ENCODE measurements around the gene IGIP.

The IGIP gene

DNA sequence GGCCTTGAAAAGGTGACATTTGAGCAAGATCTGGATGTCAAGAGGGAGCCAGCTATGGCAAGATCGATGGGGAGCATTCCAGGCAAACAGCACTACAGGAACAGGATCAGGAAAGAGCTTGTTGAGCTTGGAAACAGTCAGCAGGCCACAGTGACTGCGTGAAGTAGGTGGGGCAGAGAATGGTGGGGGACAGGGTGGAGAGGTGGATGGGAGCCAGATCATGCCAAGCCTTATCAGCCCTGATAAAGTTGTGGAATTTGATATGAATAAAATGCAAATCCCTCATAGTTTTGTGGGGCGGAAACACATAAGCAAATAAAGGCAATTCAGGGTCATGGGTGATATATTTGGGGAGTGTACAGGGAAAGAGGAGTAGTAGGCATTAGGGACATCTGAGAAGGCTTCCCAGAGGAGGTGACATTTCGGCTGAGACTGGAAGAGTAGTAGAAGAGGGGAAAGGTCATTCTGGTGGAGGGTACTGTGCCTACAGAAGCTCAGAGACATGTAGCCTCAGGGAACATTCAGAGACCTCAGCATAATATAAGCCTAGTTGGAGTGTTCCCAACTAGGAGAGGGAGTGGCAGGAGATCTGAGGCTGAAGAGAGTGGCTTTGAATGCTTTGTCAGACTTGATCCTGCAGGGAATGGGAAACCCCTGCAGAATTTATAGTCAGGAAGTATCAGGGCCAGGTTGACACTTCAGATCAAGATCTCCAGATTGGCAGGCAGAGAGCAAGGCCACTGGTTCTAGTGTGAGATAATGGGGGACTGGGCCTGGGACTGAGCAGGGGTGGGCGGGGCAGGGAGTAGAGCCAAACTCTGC lies 39.6 kb downstream of the IGIP start:
- DNase-seq (ENCODE audit: low read depth in 2 of 2), result no peak

DNA sequence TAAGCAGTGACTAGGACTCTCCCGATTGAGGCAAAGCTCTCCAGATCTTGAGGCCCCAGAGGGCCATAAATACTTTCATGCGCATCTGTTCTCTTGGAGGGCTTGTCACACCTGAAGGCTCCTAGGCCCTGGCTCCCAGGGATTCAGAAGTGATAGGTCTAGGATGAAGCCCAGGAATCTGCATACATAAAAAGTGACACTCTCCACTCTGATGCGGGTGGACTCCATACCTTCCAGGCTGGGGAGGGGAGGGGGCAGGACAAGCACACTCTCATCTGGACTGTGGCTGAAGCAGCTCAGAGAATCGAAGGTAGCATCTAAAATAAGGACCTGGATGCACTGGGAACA lies 40.2 kb downstream of the IGIP start:
- DNase-seq (ENCODE audit: low read depth in 2 of 2), result no peak

DNA sequence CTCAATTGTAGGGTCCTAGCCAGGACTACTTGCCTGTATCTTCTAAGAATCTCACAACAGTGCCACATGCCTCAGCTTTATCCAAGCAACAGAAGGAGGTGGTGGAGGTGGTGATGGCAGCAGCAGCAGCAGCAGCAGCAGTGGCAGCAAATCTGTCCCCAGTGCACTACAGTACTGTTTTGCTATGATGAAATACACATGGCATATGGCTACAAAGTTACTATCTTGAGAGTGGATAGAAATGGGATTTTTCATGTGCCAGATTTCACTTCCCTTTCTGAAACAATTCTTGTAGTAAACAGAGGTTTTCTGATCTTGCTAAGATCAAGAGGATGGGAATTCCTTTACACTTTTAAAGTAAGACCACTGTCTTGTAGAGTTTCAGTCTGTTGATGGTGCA lies 41.2 kb downstream of the IGIP start:
- DNase-seq (ENCODE audit: low read depth in 2 of 2), result no peak

DNA sequence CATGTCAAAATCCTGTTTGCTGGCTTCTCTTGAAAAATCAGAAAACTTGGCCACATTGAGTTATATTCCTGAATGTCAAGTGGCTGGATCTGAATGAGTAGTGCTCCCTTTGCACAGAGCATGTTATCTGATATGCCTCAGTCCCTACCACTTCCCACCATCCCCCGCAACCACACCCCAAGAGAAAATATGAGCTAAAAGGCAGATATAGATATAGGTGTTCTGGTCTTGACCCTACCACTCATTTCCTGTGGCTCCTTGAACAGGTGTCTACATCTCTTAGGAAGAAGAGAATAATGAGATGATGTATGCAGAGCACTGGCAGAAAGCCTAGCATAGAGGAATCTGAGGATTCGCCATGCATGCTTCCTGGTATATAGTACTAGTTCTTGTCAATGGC lies 42.6 kb downstream of the IGIP start:
- DNase-seq (ENCODE audit: low read depth in 2 of 2), result no peak

DNA sequence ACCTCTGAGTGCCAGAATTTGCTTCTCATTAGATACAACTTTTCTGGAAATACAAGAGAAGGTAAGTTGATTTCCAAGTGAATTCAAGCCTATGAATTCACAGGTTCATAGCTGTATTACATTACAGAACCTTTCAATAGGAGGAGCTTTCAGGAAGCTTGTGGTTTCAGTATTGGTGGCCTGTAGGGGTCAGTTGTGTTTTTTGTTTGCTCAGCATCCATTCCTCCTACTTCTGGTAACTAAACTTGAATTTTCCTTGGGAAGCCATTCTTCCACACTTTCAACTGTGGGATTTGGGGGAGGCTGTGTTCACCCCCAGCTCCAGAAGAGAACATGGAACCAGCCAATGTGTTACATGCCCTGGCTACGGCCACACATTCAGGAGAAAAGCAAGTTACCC lies 43.7 kb downstream of the IGIP start:
- no peak for DNase-seq (ENCODE audit: low read depth in 2 of 2)

DNA sequence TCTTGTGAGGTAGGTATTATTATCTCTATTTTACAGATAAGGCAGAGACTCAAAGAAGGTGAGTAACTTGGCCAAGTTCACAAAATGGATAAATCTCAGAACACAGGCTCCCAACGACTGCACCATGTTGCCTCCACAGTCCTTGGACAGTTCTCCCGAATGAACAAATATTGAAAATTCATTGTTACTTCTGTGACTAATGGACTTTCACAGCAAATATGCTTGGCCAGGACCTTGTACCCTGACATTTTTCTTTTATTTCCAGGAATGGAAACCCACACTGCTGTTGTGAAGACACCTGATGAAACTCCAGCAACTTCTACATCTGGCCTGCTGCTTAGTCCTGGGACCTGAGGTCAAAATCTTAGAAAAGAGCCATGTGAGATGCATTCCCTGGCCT lies 46.7 kb downstream of the IGIP start:
- no peak for DNase-seq (ENCODE audit: low read depth in 2 of 2)

DNA sequence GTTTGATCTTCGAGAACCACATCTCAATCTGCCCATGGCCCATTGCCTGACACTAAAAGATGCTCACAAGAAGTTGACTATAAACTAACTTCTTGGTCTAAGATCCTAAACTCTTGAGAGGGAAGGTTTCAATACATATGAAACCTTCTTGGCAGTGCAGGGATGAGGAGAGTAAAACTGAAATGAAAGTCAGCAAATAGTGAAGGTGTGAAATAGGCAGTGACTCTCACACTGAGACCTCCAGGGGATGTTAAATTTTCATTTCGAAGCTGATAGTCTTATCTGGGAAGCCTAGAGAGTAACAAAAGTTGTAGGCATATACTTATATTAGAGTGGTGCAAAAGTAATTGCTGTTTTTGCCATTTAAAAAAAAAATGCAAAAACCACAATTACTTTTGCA lies 48.3 kb downstream of the IGIP start:
- DNase-seq (ENCODE audit: low read depth in 2 of 2), result no peak

DNA sequence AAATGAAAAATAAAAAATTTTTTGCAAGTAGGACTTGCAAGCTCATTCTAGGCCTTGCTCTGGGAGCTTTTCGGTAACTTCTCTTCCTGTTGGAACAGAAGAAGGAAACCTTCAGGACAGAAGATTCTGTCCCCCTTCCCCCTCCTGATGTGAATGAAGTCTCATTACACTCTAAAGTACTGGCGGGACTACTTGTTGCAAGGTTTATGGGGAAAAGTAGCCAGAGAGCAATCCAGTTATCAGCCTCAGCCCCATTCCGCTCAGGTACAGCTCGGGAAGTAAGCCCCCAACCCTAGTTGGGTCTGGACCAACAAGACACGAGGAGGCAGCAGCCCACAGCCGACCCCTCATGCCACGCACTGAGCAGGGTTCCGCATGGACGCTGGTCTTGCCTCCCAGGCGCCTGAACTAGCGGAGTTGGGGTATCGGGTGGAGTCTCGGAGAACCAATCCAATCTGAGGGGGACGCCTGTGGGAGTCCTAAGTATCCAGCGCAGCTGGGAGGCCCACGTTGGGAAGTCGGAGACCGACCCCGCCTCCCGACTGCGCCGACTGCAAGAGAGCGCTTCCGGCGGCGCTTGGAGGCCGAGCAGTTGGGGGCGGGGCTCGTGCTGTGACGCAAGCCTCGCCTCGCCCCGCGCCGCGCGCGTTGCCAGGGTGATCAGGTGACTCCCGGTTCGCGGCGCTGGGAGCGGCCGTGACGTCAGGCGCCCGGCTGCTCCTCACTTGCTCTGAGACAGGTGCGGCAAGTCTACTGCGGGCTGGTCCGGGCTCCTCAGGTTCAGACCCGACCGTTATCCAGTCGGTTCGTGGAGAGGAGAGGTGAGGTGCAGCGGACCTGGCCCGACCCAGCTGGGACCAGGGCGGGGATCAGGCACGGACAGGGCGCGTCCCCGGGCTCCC lies 49.0 kb downstream of the IGIP start, which contains the start of gene CYSTM1:
TSS of gene CYSTM1 (plus strand) at position 724 of the 902 bp plus-strand sequence. CDS start 19,278 bp downstream, outside the sequence.
- DNase-seq (ENCODE audit: low read depth in 2 of 2), result peak; percentile 86 to 88

DNA sequence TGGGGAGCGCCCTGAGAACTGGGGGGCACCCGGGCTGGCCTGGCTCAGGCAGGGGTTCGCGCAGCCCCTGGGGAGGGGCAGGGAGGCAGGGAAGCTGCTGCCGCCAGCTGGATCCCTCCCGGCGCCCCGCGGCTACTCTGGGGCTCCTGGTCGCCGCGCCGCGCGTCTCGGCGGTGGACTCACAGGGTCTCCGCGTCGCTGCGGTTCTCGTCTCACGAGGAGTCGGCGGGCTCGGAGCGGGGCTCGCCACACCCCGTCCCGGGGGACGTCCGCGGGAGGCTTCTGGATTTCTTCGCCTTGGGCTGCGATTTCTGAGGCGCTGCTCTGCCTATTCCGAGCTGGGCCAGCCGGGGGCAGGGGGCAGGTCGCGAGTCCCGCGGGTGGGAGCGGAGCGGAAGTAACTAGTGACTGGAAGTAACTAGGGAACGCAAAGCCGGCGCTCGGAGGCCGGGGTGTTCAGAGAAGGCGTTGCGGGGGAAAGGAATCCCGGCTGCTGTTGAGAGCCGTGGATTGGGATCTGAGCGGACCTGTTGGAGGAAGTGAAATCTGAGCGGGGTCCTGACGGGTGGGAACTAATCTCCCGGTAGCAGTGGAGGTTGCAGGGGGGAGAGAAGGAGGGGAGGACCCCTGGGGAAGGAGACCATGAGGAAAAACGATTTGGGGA lies 49.8 kb downstream of the IGIP start:
- peak in 1 of 2 donors; percentile 29 for DNase-seq (ENCODE audit: low read depth in 2 of 2)

DNA sequence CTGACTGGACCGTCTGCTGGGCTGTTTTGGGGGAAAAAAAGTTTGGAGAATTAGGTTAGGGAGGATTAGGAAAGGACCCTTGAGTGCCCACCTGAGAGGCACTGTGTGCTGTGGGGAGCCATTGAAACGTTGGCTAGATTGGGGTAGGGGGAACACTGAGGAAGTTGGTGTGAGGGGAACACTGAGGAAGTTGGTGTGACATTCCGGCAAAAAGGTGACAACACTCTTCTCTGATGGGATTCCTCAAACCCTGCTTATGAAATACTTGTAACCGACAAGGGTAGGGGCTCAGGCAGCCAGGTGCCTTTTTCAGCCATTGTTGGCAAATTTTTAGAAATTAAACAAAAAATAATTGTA lies 50.3 kb downstream of the IGIP start:
- DNase-seq (ENCODE audit: low read depth in 2 of 2), result no peak

DNA sequence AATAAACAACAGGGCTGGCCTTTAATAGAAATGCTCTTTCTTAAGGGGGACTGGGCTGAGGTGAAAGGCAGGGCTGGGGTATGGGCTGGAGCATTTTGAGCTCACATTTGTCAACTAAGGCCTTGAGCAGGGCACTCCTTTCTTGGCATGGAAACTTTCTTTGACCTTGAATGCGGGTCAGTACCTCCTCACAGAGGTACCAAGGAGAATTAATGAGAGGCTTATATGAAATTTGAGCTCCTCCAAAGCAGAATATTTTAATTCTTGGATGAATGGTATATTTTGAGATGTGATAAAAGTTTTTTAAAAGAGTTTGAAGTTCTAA lies 52.3 kb downstream of the IGIP start:
- DNase-seq (ENCODE audit: low read depth in 2 of 2), result no peak

DNA sequence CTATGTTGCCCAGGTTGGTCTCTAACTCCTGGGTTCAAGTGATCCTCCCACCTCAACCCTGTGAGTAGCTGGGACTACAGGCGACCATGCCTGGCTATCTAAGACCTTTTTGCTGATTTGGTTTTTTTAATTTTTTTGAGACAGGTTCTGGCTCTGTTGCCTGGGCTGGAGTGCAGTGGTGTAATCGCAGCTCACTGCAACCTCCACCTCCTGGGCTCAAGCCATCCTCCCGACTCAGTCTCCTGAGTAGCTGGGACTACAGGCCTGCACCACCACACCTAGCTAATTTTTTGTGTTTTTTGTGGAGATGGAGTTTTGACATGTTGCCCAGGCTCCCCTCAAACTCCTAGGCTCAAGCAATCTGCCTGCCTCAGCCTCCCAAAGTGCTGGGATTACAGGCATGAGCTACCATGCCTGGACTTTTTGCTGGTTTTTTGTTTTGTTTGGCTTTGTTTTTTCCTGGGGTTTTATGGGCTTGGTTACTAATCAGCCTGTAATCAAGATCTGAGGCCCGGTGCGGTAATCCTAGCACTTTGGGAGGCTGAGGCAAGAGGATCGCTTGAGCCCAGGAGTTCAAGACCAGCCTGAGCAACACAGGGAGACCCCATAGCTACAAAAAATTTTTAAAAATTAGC lies 52.9 kb downstream of the IGIP start:
- DNase-seq (ENCODE audit: low read depth in 2 of 2), result no peak

Measured in stimulated activated CD4-positive, alpha-beta T cell treated with anti-CD3 and anti-CD28 coated beads, Interleukin-1b, Interleukin-23, amount 100 ng/mL, for 1 hour (primary cell).